GM06990 (cell line): Measurements from ENCODE around the gene ZBTB7A.

Experiments used
- DNase-seq: peaks from one replicate; pipeline ENCODE4 v3.0.0-alpha.2; 2011; ENCODE audit not compliant: insufficient read length; ENCODE audit errors: extremely low read depth
- H3K27me3 ChIP-seq: replicated peaks from 2 replicates; pipeline ENCODE4 v1.6.0; 2011; ENCODE audit warnings: low read length; ENCODE audit not compliant: control insufficient read depth, insufficient read depth
- H3K36me3 ChIP-seq: 2 replicates; pipeline ENCODE4 v1.5.1; 2011; ENCODE audit warnings: low read length; ENCODE audit not compliant: control insufficient read depth, insufficient read depth
- H3K4me3 ChIP-seq: replicated peaks from 2 replicates; pipeline ENCODE4 v1.5.1; 2011; ENCODE audit warnings: low read depth, mild to moderate bottlenecking, control low read depth, low read length
- TF ChIP-seq, protein P1 (sequence below): IDR thresholded peaks from 2 replicates; pipeline ENCODE4 v1.5.1; 2011; ENCODE audit warnings: low read length, control low read depth, mild to moderate bottlenecking, inconsistent platforms; ENCODE audit not compliant: insufficient read depth, poor library complexity, severe bottlenecking

Gene ZBTB7A

DNA sequence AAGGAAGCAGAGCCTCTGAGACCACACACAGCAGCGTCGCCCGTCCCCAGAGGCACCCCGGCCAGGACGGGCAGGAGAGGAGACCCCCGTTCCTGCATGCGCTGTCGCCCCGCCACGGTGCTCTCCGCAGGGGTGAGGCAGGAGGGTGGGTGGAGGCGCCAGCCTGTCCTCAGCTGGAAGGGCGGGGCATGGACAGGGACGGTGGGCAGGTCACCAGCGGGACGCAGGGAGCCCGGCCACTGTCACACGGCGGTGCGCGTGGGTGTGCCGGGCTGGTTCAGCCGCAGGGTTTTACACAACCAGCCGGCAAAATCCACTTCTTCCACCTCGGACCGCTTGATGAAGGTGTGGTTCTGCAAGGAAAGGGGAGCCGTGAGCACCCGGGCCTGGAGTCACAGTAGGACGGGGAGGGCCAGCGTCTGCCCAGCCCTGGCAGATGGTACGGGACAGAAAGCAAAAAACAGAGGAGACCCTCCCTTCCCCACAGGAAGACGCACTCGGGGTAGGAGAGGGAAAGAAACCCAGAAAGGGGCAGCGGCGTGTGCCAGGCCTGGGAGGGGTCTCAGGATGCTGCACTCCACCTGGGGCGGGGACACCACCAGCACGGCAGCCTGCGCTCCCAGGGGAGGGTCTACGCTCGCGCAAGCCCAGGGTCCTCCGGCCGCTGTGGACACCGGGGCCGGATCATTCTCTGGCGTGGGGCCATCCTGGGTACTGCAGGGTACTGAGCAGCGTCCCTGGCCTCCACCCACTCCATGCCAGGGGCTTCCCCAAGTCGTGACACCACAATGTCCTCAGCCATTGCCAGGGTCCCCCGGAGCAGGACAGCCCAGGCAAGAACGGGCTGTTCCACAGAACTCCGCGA is 23.9 kb upstream of the ZBTB7A start:
- TF ChIP-seq, protein P1, sequence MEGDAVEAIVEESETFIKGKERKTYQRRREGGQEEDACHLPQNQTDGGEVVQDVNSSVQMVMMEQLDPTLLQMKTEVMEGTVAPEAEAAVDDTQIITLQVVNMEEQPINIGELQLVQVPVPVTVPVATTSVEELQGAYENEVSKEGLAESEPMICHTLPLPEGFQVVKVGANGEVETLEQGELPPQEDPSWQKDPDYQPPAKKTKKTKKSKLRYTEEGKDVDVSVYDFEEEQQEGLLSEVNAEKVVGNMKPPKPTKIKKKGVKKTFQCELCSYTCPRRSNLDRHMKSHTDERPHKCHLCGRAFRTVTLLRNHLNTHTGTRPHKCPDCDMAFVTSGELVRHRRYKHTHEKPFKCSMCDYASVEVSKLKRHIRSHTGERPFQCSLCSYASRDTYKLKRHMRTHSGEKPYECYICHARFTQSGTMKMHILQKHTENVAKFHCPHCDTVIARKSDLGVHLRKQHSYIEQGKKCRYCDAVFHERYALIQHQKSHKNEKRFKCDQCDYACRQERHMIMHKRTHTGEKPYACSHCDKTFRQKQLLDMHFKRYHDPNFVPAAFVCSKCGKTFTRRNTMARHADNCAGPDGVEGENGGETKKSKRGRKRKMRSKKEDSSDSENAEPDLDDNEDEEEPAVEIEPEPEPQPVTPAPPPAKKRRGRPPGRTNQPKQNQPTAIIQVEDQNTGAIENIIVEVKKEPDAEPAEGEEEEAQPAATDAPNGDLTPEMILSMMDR = no peak
- peaks cover 23% of the 10 kb centered on the region for H3K36me3 ChIP-seq
- no peak overlapping the region for H3K4me3 ChIP-seq
- H3K27me3 ChIP-seq = no peaks in the 10 kb centered on the region
- no peak for DNase-seq

DNA sequence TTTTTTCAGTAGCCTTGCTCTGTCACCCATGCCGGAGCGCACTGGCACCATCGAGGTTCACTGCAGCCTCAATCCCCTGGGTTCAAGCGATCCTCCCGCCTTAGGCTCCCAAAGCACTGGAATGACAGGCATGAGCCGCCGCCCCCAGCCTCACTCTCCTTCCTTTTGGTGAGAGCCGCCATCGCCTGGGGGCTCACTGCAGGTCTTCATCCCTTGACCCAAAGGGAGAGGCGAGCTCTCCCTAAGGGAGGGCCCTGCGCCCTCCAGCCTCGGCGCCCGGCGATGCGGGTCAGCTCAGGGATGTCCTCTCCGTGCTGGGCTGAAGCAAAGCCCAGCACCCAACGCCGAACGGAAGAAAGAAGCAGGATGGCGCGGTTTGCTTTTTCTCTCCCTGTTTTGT is 23.2 kb upstream of the ZBTB7A start:
- TF ChIP-seq, protein P1 = no peak
- Histone ChIP-seq H3K27me3 (no peaks in the 10 kb centered on the region), H3K36me3 (peaks cover 18% of the 10 kb centered on the region), H3K4me3 (no peak overlapping the region)
- no peak for DNase-seq

DNA sequence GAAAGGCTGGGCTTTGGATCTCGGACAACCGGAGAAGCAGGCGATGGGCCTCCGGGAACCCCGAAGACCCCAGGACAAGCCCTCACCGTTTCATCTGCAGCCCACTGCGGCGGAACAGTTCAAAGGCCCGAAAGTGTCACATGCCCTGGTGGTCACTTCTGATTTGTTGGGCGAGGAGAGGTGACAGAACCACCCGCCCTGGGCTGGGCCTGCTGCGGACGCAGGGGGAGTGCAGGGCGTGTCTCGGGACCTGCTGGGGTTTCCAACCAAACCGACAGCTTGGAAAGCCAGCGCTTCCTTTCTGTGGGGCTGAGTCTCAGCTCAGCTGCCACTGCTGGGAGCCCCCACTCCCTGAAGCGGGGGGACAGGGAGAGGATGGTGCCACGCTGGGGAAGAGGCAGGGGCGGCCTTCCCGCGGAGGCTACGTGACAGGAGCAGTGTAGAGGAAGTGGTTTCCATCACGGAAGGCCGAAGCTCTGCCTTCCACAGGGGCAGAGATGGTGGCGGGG is 22.8 kb upstream of the ZBTB7A start:
- TF ChIP-seq, protein P1 = no peak
- Histone ChIP-seq H3K4me3 (no peak overlapping the region), H3K27me3 (no peaks in the 10 kb centered on the region), H3K36me3 (peaks cover 17% of the 10 kb centered on the region)
- no peak for DNase-seq

DNA sequence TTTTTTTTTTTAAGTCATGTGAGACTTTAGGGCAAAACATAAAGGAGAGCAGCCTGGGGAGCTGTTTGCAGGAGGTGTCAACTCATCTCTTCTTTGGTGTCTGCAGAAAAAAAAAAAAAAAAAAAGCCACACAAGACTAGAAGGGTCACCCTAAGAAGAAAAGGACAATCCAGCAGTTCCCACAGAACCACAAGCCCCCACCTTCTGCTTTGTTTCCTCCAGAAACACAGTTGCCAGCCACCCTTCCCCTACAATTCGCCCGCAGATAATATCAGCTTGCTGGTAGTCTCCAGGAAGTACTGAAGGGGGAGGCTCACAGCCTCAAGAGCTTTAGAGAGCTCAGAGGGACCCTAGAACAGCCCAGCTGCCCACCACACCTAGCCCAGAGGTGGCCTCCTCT is 22.3 kb upstream of the ZBTB7A start:
- DNase-seq = no peak
- no peaks in the 10 kb centered on the region for H3K27me3 ChIP-seq
- H3K36me3 ChIP-seq = peaks cover 16% of the 10 kb centered on the region
- TF ChIP-seq, protein P1 = no peak
- no peak overlapping the region for H3K4me3 ChIP-seq

DNA sequence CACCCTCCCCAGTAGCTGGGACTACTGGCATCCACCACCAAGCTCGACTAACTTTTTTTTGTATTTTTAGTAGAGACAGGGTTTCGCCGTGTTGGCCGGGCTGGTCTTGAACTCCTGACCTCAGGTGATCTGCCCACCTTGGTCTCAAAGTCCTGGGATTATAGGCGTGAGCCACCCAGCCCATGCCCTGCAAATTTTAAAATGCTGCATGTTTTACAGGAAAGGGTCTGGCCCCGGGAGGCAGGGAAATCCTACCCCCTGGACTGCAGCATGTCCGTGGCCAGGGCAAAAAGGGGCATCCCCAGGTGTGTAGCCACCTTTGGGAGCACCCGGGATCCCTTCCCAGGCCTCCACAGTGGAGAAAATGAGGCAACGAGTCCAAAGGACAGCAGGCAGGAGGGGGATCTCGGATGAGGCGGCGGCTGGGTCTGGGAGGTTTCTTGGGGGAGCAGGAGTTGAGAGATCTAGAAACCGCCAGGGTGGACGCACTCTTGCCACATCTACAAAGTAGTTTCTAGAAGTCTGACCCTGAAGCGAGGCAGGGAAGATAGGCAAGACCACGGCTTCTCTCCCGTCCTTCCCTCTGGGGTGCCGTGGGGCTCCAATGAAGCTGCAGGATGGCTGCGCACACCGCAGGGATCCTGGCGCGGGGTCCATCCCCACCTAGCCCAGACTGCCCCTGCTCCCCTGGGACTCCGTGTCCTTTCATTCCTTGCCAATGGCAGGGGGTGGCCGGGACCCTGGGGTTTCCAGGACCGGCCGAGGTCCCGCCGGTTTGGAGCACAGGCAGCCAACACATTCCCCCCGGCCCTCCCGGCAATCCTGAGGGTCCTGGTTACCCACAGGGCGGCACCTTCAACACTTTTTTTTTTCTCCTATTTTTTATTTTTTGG is 21.3 kb upstream of the ZBTB7A start:
- no peaks in the 10 kb centered on the region for H3K27me3 ChIP-seq
- H3K4me3 ChIP-seq = no peak overlapping the region
- TF ChIP-seq, protein P1 = no peak
- H3K36me3 ChIP-seq = peaks cover 11% of the 10 kb centered on the region
- DNase-seq = no peak
